K562 treated with DMSO at 1 percent for 24 hours (cell line): ENCODE measurements around the gene DUSP2. TPM values are rescaled to one million over a fixed set of nuclear protein-coding genes. Genes with fewer than 3 reads are reported as not detected.

Source experiments
- total RNA-seq: library from RNA; unstranded; fragments of 300-600 nt; gene quantifications from 2 replicates; pipeline ENCODE4 v1.2.3, GENCODE V29; 2022; ENCODE audit warnings: low read depth; ENCODE audit not compliant: insufficient read depth

Gene DUSP2
- total RNA-seq: 0.43 TPM in 1 of 2 replicates, not detected in the other

GRCh38 chr2:96145036-96145847 is at the start of gene DUSP2:
DUSP2 (minus strand) TSS chr2:96145440; CDS start chr2:96145354, 86 bp downstream.

GRCh38 chr2:96138179-96139145 is 6.8 kb downstream of the DUSP2 start, which contains the start of gene ASTL:
ASTL (minus strand) TSS chr2:96138502; CDS start chr2:96138436, 66 bp downstream.

GRCh38 chr2:96116424-96116878 is 28.8 kb downstream of the DUSP2 start, which contains the start of gene ADRA2B:
ADRA2B (minus strand) TSS chr2:96116571; CDS start chr2:96116149, 422 bp downstream.

Other genes with a start within 250 kb of the DUSP2 start
- 2.4 and 5.1 TPM in 2 replicates for gene ANKRD36C, start 153.6 kb downstream of the DUSP2 start, total RNA-seq
- 0.46 and 0.85 TPM in 2 replicates for gene GPAT2, start 110.5 kb downstream of the DUSP2 start, total RNA-seq
- gene ADRA2B, start 28.9 kb downstream of the DUSP2 start, total RNA-seq: not detected in 2 replicates
- not detected in 2 replicates for gene ASTL, start 6.9 kb downstream of the DUSP2 start, total RNA-seq
- 97.6 and 105 TPM in 2 replicates for gene STARD7, start 63.4 kb upstream of the DUSP2 start, total RNA-seq
- 29.3 and 31.7 TPM in 2 replicates for gene TMEM127, start 120.6 kb upstream of the DUSP2 start, total RNA-seq
- gene CIAO1, start 120.8 kb upstream of the DUSP2 start, total RNA-seq: 107 and 112 TPM in 2 replicates
- gene SNRNP200, start 160.1 kb upstream of the DUSP2 start, total RNA-seq: 216 and 221 TPM in 2 replicates
- gene ITPRIPL1, start 179.9 kb upstream of the DUSP2 start, total RNA-seq: 3.6 and 4.2 TPM in 2 replicates
- 64.5 and 68.0 TPM in 2 replicates for gene NCAPH, start 190.3 kb upstream of the DUSP2 start, total RNA-seq